Measurements from ENCODE around the gene FAM72B. TPM values are rescaled to one million over a fixed set of nuclear protein-coding genes. Genes with fewer than 3 reads are reported as not detected.
A peak's percentile ranks its signal among the peaks of the same experiment; 100 is the strongest.
"Not testable (repeated sequence)": the region's sequence is repeated elsewhere in the genome, so short reads cannot be mapped to it uniquely, and the experiment has no call there.

The FAM72B gene
- total RNA-seq, 4 donors from 2014 or later: 0.38 to 3.9 (median 2.1) TPM

GRCh38 chr1:121156958-121157603 lies 27.1 kb downstream of the FAM72B start:
- H3K4me3 ChIP-seq; intact Hi-C loops (cut with DNase I); H3K27me3 ChIP-seq; DNase-seq; H3K9me3 ChIP-seq; H3K36me3 ChIP-seq; H3K4me1 ChIP-seq; H3K27ac ChIP-seq: not testable (repeated sequence)
- WGBS, 2 donors: no CpG with 5 or more reads among the region's 4 CpGs

GRCh38 chr1:121155671-121156358 lies 28.3 kb downstream of the FAM72B start:
- not testable (repeated sequence) for H3K36me3 ChIP-seq
- H3K27ac ChIP-seq: peak overlapping the region in 1 of 4 donors; percentile 33
- 63 to 82% methylated on average over 6 of the region's 6 CpGs for WGBS, 2 donors

GRCh38 chr1:121154811-121155210 lies 29.3 kb downstream of the FAM72B start:
- DNase-seq; H3K27ac ChIP-seq; H3K4me3 ChIP-seq; H3K4me1 ChIP-seq; H3K27me3 ChIP-seq; H3K36me3 ChIP-seq; intact Hi-C loops (cut with DNase I); H3K9me3 ChIP-seq: not testable (repeated sequence)
- 88 to 89% methylated on average over 1 of the region's 2 CpGs for WGBS, 2 donors

More at GRCh38 chr1:121155671-121156358, 28.3 kb downstream of the FAM72B start:
- H3K4me3 ChIP-seq; intact Hi-C loops (cut with DNase I); DNase-seq; H3K27me3 ChIP-seq; H3K9me3 ChIP-seq; H3K4me1 ChIP-seq: not testable (repeated sequence)
- TF ChIP-seq CTCF (IDR thresholded peaks at IDR 0.05): peak in 1 of 6 experiments; percentile 9

GRCh38 chr1:121152788-121153187 lies 31.4 kb downstream of the FAM72B start:
- H3K9me3 ChIP-seq; intact Hi-C loops (cut with DNase I); H3K4me3 ChIP-seq; H3K36me3 ChIP-seq; DNase-seq; H3K27me3 ChIP-seq; H3K27ac ChIP-seq; H3K4me1 ChIP-seq: not testable (repeated sequence)

- H3K4me1 ChIP-seq; H3K9me3 ChIP-seq; H3K4me3 ChIP-seq; H3K36me3 ChIP-seq; H3K27me3 ChIP-seq; intact Hi-C loops (cut with DNase I); DNase-seq; H3K27ac ChIP-seq: not testable (repeated sequence)
- 0 to 18% methylated on average over 1 of the region's 1 CpG for WGBS, 2 donors
Measured at GRCh38 chr1:121151294-121151693, 32.8 kb downstream of the FAM72B start.

- H3K9me3 ChIP-seq; H3K27me3 ChIP-seq; H3K4me3 ChIP-seq; H3K27ac ChIP-seq; H3K36me3 ChIP-seq; H3K4me1 ChIP-seq; DNase-seq; intact Hi-C loops (cut with DNase I): not testable (repeated sequence)
- 0% methylated on average over 1 to 2 of the region's 9 CpGs for WGBS, 2 donors
- peak in 1 of 6 experiments; percentile 16 for TF ChIP-seq CTCF (IDR thresholded peaks at IDR 0.05)
Measured at GRCh38 chr1:121148489-121149190, 35.5 kb downstream of the FAM72B start.

- intact Hi-C loops (cut with DNase I); DNase-seq; H3K4me1 ChIP-seq: not testable (repeated sequence)
Measured at GRCh38 chr1:121140393-121140792, 43.7 kb downstream of the FAM72B start.

GRCh38 chr1:121131494-121131893 lies 52.6 kb downstream of the FAM72B start:
- WGBS, 2 donors: no CpG with 5 or more reads among the region's 1 CpG
- DNase-seq; H3K27me3 ChIP-seq; H3K4me3 ChIP-seq; H3K9me3 ChIP-seq; H3K36me3 ChIP-seq; H3K4me1 ChIP-seq; intact Hi-C loops (cut with DNase I); H3K27ac ChIP-seq: not testable (repeated sequence)

More at GRCh38 chr1:121140393-121140792, 43.7 kb downstream of the FAM72B start:
- H3K36me3 ChIP-seq, H3K27me3 ChIP-seq, H3K4me3 ChIP-seq, H3K27ac ChIP-seq, H3K9me3 ChIP-seq: not testable (repeated sequence)
- WGBS, 2 donors: no CpG with 5 or more reads among the region's 6 CpGs

GRCh38 chr1:121118480-121118824 lies 65.7 kb downstream of the FAM72B start:
- H3K27me3 ChIP-seq; H3K4me1 ChIP-seq; H3K9me3 ChIP-seq; DNase-seq; H3K36me3 ChIP-seq; intact Hi-C loops (cut with DNase I): not testable (repeated sequence)
- peak overlapping the region in 3 of 4 donors; percentile 45 to 60 (median 46) for H3K4me3 ChIP-seq
- WGBS, 2 donors: no CpG with 5 or more reads among the region's 20 CpGs
- peak overlapping the region; percentile 30 to 81 (median 79) for H3K27ac ChIP-seq

Measured in esophagus squamous epithelium (tissue), 5 donors.